Effector CD4-positive, alpha-beta T cell (primary cell): ENCODE data around the gene CNTNAP1.

Experiments used
- DNase-seq: peaks from one replicate; pipeline ENCODE4 v3.0.0-alpha.2; 2020

The CNTNAP1 gene

GRCh38 chr17:42670789-42671657 is 11.3 kb upstream of the CNTNAP1 start:
- DNase-seq = no peak

DNA sequence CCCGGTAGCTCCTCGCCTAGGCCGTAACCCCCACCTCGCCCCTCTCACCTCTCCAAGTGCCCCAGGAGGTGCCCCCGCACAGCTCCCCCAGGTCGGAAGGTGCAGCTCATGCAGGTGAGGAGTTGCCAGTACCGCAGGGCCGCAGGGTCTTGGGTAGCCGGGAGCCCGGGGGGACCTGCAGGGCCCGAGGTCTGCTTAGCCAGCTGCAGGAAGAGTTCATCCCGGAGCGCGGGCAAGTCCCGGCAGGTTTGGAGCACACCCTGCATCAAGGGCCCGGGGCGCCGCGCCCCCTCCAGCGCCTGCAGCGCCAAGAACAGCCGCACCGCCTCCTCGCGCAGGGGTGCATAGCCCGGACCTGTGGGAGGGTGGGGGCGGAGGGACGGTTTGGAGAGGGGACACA is 10.3 kb upstream of the CNTNAP1 start:
- DNase-seq = no peak

DNA sequence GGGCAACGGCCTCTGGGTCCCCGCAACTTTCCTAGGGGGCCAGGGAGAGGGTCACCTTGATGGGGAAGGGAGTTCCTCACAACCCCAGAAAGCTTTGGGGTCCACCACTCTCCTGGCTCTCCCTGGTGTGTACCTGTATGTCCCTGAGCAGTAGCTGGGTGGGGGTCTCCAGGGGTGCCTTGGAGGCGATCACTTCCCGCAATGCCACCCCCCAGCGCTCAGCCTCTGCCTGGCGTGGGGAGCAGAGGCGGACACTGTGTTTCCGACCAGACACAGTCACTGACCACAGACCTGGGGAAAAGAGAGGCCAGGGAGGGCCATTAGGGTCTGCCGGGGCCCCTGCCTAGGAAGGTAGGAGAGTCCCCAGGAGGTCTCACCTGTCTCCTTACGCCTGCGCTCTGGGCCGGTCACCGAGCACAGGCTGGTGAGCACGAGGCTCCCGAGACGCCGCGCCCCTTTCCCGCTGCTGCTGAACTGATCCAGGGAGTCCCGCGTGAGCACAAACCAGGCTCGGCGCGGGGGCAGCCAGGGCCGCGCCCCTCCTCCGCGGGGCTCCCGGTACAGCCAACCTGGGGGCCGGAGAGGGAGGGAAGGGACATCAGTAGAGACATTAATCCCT is 9.0 kb upstream of the CNTNAP1 start:
- no peak for DNase-seq

GRCh38 chr17:42673885-42674754 is 8.2 kb upstream of the CNTNAP1 start:
- no peak for DNase-seq

DNA sequence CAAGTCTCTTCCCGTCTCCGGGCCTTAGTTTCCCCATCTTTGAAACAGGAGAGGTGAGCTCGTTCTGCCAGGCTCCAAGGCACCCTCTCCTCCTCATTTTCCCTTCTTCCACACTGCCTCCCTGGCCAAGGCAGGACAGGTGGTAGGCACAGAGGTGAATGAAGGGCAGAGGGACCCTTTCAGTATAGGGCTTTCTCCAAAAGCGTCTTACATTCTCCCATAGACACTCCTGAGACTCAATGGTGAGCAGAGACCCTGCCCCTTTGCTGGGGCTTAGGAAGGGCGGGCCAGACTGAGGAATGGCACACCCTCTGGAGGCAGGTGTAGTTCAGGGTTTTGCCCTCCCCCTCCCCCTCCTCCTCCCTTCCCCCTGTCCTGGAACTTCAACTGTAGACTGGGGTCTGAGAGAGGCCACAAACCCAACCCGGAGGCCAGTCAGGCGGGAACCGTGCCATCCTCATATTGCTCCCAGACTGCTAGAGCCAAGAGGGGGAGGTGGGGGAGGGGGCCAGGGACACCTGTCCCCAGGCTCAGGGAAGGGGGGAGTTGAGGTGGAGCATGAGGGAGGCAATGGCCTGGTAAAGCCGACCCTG is 7.5 kb upstream of the CNTNAP1 start:
- no peak for DNase-seq

GRCh38 chr17:42675348-42675964 is 6.9 kb upstream of the CNTNAP1 start:
- DNase-seq = no peak

DNA sequence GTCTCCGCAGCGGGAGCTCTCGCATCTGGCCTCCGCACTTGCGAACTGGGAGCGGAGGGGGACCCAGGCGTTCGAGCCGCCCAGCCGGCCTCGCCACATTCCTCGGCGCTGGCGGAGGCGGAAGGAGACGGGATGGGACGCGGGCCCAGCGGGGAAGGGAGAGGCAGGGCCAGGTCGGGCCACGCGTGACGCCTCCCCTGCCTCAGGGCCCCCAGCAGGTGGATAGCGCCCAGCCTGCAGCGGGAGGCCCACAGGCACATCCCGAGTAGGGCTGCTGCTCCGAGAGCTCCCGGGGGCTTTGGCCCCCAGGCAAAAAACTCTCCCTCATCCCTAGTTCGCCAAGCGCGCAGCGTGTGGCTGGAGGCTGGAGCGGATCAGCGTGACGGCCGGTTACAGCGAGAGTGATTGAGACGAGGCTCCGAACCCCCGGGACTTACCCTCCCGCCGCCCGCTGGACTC is 6.3 kb upstream of the CNTNAP1 start:
- DNase-seq = no peak

DNA sequence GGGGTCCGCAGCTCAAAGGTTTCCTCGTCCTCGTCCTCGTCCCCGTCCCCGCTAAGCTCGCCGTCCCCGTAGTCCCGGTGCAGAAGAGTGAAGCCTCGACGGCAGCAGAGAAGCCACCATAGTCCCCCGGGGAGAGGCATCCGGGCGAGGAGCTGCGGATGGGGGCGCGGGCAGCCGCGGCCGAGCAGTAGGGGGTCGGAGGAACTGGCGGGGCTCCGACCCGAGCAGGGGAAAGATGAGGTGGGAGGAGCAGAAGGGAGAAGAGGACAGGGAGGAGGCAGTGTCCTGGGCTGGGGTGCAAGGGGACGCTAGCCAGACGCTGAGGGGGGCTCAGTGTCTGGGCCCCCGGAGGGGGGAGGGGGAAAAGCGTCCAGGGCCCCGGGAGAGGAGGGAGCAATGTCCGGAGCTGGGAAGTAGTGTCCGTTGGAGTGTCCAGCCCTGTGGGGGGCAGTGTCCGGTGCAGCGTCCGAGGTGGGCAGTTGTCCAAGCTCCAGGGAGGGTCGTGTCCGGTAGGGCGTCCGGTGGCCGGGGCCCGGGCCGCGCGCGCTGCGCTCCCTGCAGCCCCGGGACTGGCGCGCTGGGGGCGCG is 5.8 kb upstream of the CNTNAP1 start, which contains the start of gene PLEKHH3:
Gene PLEKHH3, minus strand, starts transcription at position 571 of the 588 bp plus-strand sequence. Its CDS starts 431 bp downstream, at position 140.
- DNase-seq = no peak

DNA sequence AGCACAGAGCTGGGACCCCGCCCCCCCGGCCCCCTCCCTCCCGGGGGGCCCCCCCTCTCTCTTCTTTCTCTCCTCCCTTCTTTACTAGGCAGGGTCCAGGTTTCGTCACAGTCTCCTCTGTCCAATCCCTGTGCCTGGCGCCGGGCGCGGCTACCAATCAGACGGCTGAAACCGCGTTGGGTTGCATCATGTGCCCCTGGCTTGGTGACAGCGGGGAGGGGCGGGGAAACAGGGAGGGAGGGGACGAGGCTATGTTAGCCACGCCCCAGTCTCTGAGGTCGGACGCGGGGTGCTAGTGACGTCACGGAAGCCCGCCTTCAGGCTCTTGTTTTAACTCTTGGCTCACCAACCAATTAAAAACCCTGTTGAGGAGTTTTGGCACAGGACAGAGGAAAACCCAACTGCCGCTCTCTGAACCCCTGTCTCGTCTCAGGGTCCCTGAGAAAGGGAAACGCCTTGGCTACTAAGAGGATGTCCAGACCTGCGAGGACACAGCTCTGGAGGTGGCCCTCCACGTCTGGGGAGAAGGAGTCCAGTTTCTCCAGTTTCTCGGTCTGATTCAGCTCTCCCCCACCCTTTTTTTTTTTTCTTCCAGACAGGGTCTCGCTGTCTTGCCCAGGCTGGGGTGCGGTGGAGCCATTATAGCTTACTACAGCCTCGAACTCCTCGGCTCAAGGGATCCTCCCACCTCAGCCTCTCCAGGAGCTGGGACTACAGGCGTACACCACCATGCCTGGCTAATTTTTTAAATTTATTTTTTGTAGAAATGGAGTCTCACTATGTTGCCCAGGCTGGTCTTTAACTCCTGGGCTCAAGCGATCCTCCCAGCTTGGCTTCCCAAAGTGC is 5.1 kb upstream of the CNTNAP1 start:
- peak; percentile 96 for DNase-seq

- peak; percentile 56 for DNase-seq
Observed at GRCh38 chr17:42677921-42678781, 4.2 kb upstream of the CNTNAP1 start.

- no peak for DNase-seq
Observed at GRCh38 chr17:42678951-42679491, 3.3 kb upstream of the CNTNAP1 start.

GRCh38 chr17:42679492-42680330 is 2.6 kb upstream of the CNTNAP1 start:
- DNase-seq = peak; percentile 57

DNA sequence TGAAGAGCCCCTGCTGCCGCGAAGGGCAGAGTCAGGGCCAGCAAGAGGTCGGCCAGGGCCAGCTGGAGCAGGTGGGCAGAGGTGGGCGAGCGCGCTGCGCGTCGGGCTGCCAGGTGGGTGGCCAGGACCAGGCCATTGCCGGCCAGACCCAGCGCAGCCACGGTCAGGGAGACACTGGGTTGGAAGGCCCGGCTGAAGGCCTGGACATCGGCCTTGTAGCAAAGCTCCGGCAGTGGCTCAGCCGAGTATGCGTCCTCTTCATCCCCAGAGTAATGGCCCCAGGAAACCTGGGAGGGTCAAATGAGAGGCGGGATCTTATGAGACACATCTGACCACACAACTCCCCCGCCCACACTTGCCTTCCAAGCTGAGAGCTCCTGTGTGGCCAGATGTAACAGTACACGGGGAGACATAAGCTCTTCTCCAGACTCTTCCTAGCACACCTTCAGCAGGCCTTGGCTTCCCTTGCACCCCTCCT is 2.0 kb upstream of the CNTNAP1 start:
- no peak for DNase-seq

GRCh38 chr17:42682722-42683403 is 532 bp downstream of the CNTNAP1 start:
- DNase-seq = no peak

GRCh38 chr17:42683407-42684034 is 1.2 kb downstream of the CNTNAP1 start:
- DNase-seq = no peak

- DNase-seq = no peak
Observed at GRCh38 chr17:42684929-42685556, 2.7 kb downstream of the CNTNAP1 start.

DNA sequence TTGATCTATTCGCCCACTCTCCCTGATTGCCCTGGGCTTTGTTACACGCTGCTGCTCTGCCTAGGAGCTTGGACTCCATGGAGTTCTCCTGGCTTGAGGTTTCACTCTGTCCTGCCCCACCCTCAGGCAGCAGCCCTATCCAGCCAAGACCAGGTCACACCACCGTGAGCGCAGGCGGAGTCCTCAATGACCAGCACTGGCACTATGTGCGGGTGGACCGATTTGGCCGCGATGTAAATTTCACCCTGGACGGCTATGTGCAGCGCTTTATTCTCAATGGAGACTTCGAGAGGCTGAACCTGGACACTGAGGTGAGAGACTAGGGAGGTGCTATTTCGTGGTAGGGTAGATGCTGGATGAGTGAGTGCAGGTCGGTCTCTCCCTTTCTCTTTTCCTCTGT is 3.5 kb downstream of the CNTNAP1 start:
- DNase-seq = no peak
